DMS153 treated with DMSO at 0.1 percent for 48 hours (cell line): ENCODE results near the gene CHMP2B.
A peak's percentile ranks its signal among the peaks of the same experiment; 100 is the strongest.

Experiments
- DNase-seq: peaks from one replicate; lab custom pipeline; 2025; ENCODE audit not compliant: unreplicated experiment; lab: John Stamatoyannopoulos, UW

The CHMP2B gene, protein sequence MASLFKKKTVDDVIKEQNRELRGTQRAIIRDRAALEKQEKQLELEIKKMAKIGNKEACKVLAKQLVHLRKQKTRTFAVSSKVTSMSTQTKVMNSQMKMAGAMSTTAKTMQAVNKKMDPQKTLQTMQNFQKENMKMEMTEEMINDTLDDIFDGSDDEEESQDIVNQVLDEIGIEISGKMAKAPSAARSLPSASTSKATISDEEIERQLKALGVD

GRCh38 chr3:87227104-87227834, at the start of gene CHMP2B:
Gene CHMP2B, plus strand, starts transcription at chr3:87227309. Its CDS starts 214 bp downstream, at chr3:87227523.
- peak; percentile 91 for DNase-seq

DNA sequence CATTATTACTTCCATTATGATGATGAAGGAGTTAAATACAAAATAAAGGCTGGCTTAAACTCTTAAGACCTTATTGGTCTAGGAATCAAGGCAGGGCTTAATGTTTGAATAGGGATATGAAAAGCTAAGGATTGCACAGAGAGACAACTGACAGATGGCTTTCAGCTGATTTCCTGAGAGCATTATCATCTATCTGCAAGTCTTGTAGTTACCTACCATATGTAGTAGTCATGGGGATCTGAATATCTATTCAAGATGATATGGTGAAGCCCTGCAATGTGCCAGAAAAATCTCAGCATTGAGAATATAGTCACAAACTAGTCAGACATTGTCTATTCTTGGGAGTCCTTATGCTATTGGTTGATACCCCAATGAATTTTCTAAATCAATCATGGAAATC, 47.5 kb upstream of the CHMP2B start:
- DNase-seq = no peak

- DNase-seq = no peak
Observed at GRCh38 chr3:87181551-87181950, 45.6 kb upstream of the CHMP2B start.

DNA sequence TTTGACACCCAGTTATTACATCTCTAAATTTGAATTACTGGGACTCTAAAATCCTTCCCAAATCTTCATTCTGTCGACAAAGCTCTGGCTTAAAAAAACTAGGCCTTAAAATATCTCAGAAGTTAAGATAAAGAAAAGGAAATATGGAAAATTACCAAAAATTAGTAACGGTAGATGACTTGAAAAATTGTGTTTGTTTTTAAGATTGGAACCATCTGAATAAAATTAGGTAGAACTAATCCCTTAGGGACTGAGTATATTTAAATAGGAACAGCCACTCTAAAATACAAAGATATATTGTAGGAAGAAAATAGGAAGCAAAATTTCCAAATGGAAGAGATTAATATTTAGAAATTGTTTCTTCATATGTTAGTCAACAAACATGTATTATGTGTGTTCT, 45.1 kb upstream of the CHMP2B start:
- DNase-seq = no peak

- DNase-seq = no peak
Observed at GRCh38 chr3:87186608-87187159, 40.4 kb upstream of the CHMP2B start.

GRCh38 chr3:87191175-87191574, 35.9 kb upstream of the CHMP2B start:
- DNase-seq = no peak

DNA sequence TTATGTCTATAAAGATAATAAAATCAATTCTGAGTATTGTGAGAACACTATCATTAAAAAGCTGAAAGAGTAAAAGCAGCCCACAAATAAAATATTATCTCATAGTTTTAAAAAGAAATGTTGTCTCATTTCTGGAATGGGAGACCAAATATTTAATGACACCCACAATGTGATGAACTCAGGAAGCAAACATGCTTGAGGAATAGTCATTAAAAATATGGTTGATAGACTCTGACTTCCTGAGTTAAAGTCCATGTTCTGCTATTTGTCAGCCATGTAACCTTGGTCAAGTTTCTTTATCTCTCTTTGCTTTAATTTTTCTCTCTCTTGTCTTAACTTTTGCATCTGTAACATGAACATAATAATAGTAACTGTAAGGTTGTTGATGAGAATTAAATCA, 35.5 kb upstream of the CHMP2B start:
- no peak for DNase-seq

GRCh38 chr3:87196879-87197278, 30.2 kb upstream of the CHMP2B start:
- DNase-seq = no peak

DNA sequence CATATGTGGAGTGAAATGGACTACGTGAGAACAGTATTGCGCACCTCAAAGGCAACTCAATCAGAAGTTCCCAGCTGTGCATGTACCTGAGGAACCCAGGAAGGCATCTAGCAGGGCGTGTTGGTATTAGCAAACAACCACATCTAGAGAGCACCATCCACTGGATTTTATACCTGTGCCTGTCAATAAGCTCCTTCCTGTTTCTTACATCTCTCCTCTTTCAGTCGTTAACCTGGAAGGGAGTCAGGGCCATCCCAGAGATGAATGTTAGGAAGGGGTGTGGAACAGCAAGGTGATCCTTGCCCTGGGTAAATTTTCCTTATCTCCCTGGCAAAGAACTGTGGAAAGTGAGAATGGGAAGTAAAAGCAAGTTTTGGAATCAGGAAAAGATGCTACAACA, 29.6 kb upstream of the CHMP2B start:
- no peak for DNase-seq

DNA sequence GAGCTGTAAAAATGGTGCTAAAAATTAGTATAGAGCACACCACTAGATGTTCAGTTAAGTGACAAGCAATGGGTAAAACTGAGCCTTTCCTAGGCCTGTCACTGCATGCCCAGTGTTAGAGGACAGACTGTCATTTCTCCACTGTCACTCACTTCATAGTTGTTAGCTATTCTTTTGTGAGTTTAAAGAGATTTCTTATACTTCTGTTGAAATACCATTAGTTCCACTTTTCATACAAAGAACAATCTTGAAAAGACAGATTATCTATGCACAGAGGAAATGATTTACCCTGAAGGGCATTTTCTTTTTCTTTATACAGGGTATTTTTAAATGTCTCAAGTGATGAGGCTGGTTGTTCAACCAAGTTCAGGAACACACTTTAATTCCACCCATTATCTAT, 28.3 kb upstream of the CHMP2B start:
- no peak for DNase-seq

DNA sequence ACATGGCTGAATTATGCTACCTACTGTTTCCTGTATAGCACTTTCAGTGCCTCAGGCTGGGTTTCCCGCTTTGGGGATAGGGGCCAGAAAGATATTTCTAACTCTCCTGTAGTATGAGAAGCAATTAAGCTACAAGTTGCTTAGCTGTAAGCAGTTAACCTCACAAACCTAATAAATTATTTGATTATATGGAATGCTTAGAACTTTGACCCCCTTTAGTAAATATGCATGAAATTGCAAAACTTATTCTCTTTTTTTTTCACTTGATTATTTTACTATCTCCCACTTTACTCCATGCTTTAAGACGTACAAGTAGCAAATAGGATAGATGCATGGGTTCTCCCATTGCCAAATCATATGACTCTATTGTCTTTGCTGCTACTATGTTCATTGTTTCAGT, 27.5 kb upstream of the CHMP2B start:
- DNase-seq = no peak

DNA sequence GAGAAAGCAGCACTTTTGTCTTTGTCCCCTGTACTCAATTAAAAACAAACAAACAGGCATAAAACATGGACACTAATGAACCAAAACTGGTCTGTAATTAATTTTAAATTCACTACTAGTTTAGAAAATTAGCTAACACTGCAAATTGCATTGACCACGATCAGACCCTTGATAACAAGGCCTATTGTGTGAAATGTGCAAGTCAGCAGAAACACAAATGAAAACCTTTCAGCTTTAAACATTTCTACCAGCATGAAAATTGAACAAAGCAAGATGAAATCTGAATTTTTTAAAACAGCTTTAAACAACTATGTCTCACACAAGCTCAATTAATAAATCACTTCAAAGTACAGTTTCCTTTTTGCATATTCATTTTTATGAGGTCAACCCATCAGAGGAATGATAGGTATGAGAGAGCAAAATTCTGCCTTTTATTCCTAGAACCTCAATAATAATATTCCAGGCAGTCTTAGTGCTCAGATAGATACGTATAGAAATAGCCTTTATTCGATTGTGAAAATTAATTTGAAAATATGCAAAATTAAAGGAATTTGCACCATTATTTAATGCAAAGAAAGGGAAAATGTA, 27.0 kb upstream of the CHMP2B start:
- DNase-seq = no peak

- no peak for DNase-seq
Observed at GRCh38 chr3:87201727-87202126, 25.4 kb upstream of the CHMP2B start.

- DNase-seq = no peak
Observed at GRCh38 chr3:87203809-87204208, 23.3 kb upstream of the CHMP2B start.

GRCh38 chr3:87206070-87206469, 21.0 kb upstream of the CHMP2B start:
- DNase-seq = no peak

DNA sequence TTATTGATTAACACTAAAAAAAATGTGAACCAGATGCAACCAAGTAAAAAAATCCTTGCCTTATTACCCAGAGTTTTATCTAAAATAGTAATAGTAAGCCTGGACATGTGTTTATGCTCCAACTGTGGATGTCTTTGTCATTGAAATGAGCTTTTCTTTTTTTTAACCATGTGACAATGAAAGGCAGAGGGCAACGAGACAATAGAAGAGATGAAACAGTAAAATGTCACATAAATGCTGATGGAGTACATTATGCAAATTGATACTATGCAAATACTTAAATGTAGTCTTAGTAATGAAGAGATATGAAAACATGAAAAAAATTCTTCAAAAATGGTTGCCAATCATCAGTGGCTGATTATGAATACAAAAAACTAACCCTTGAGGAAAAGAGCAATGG, 20.5 kb upstream of the CHMP2B start:
- DNase-seq = no peak

DNA sequence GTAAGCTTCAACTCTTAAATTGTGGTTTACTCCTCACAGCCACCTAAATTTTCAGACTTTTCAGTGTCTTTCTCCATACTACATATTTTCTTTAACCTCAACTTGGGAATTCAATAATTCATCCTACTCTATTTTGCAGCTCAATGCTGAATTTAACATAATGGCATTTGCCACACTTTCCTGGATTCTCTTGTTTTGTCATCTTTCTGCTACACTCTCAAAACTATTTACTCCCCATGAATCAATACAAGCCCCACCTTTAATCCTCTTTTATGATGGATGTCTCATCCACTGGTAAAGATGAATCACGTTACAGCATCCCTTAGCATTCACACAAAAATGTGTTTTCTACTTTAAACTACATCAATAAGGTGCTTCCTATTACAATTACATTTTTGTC, 19.6 kb upstream of the CHMP2B start:
- DNase-seq = no peak

DNA sequence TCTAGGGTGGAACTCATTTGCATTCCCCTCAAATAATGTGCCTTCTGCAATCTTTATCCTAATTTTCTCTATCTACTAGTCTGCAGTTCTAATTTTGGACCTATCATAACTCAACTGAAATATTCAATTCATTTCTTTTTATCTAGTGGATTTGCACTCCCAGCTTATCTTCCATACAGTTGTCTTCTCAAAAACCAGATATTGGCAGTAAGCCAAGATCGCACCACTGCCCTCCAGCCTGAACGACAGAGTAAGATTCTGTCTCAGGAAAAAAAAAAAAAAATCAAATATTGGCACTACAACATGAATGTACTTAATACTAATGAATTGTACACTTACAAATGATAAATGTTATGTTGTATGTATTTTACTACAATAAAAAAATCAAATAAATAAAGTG, 18.0 kb upstream of the CHMP2B start:
- no peak for DNase-seq

DNA sequence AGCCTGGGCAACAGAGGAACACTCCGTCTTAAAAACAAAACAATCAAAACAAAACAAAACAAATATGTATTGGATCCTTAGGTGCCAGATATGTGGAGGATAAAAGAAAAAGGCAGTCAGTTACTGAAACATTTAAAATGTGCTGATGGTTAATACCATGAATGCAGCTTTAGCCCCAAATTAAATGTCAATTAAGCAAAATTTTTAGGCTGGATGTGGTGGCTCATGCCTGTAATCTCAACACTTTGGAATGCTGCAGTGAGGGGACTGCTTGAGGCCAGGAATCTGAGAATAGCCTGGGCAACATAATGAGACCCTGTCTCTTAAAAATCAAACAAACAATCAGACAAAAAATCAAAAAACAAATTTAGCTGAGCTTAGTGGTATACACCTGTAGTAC, 8.5 kb upstream of the CHMP2B start:
- no peak for DNase-seq

DNA sequence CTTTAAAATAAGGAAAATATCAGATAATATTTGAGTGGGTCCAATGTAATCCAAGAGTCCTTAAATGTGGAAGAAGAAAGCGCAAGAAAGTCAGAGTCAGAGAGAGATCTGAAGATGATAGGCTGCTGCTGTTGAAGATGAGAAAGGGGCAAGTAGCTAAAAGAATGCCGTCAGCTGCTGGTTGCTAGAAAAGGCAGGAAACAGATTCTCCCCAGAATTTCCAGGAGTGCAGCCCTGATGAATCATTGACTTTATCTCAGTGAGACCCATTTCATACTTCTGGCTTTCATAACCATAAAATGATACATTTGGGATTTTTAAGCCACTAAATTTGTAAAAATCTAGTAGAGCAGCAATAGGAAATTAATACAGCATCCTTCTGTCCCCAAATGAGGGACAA, 7.5 kb upstream of the CHMP2B start:
- no peak for DNase-seq

DNA sequence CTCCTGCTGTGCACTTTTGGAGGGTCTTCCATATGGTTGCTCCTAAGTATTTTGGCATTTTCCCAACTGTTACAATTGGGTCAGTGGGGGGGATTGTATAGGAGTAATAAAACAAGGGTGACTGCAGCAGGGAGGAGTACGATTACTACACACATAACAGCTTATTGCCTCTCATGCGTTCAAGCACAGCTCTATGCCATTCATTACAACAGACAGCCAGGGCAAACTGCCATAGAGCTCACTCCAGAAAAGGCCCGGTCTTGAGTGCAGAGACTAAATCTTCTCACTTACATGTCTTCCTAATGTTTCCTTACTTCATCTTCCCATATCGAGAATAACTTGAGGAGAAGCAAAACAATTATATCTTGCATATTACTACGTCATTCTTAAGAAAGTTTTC, 1.4 kb upstream of the CHMP2B start:
- DNase-seq = no peak

- no peak for DNase-seq
Observed at GRCh38 chr3:87227835-87228144, 681 bp downstream of the CHMP2B start.
